DMS53 treated with DMSO at 0.1 percent for 48 hours (cell line): Measurements from ENCODE around the gene TUBGCP6.

ENCODE experiments used
- DNase-seq: peaks from one replicate; lab custom pipeline; 2025; ENCODE audit not compliant: unreplicated experiment; lab: John Stamatoyannopoulos, UW

Gene TUBGCP6

GRCh38 chr22:50244420-50245213, at the start of gene TUBGCP6:
Gene TUBGCP6, minus strand, starts transcription at chr22:50245023. Its CDS starts 564 bp downstream, at chr22:50244459.
- DNase-seq, result peak; percentile 71

DNA sequence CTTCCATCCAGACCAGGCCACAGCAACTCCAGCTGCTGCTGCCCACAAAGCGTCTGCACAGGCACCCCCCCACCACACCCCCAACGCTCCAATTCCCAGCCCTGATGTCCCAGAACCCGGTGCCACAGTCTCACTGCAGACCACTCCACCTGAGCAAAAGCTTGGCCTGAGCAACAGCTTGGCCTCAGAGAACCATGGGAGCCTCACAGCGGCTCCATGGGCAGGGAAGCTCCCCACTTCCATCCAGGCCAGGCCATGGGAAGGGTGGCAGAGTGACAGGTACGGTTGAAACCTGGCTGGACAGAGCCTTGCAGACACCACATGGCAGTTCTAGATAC, 49.5 kb upstream of the TUBGCP6 start:
- no peak for DNase-seq

DNA sequence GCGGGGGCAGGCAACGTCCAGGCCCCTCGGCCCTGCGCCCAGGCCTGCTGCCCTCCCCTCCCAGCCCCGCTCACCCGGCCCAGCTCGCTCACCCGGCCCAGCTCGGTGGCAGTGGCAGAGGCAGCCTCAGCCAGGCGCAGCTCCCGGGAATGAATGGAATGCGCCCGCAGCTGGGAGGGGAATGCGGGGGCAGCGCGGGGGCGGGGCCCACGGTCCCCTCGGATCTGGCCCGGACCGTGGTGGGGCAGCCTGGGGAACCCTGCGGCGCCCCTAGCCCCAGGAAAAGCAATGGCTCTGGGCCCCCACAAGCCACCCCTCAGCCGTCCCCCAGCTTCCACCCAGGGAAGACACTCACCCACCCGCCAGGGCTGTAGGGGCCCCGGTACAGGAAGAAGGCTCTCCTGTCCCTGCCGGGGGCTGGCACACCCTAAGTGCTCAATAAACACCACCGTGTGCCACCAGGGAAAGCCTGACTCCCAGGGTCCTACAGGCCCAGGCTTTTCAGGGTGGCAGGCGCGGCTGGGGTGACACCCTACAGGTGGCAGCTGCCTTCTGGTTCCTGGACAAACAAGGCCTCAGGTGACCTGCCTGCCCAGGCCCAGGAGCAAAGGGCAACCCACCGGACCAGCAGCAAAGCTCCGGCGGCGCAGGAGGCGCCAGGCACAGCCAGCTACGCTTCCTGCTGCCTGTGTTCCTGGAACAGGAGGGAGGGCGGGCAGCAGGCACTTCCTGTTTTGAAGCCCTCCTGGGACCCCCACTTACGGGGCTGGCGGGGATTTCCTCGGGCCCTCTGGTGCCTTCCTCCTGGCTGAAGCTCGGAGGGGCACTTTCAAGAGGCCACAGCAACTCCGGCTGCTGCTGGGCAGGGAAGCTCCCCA, 48.9 kb upstream of the TUBGCP6 start:
- peak; percentile 50 for DNase-seq

DNA sequence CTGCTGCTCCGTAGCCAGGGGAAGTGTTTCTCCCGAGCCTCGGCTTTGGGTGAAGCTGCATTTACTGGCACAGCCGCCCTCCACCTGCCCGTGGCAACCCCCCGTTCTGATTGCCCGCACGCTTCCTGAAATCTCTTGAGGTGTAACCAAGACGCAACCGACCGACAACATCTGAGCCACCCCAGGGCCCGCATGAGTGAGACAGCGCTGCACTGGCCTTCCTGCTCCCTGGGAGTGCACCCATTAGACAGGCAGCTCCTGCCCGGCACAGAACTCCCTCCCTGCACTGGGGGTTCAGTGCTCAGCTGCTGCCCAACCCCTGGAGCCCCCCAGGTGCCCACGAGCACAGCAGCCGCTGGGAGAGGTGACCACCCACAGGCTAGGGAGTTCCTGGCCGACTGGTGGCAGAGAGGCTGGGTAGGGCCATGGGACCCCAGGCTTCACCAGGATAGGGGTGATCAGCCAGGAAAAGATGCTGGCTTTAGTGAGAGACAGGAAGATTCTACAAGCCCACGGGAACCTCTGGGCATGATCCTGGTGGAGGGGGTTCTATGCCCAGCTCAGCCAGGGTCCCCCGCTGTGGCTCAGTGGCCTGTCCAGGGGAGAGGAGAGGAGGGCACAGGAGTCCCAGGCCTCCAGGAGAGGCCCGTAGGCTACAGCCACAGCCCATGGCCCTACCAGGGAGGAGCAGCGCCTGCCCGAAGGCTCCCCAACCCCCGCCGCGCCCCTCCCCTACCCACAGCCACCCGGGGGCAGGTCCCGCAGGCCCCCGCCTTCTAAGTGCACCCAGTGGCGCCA, 48.0 kb upstream of the TUBGCP6 start:
- DNase-seq, result no peak

- no peak for DNase-seq
Measured at GRCh38 chr22:50289942-50290630, 45.3 kb upstream of the TUBGCP6 start.

GRCh38 chr22:50289151-50289941, 44.5 kb upstream of the TUBGCP6 start:
- DNase-seq, result no peak

DNA sequence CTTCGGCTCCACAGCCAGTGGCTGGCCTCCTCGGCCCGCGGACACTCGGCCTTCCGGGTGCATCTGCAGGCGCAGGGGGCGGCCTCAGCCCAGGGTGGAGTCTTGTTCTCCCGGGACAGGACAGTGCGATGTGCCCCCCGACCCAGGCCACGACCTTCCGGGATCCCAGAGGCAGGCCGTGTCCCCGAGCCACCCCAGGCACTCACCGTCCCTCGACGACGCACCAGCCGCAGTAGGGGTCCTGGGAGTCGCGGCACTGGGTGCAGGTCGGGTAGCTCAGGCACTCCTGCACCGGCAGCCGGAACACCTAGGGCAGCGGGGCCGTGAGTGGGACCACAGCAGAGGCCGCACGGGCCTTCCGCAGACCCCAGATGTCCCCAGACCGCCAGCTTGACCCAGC, 42.9 kb upstream of the TUBGCP6 start:
- DNase-seq, result no peak

DNA sequence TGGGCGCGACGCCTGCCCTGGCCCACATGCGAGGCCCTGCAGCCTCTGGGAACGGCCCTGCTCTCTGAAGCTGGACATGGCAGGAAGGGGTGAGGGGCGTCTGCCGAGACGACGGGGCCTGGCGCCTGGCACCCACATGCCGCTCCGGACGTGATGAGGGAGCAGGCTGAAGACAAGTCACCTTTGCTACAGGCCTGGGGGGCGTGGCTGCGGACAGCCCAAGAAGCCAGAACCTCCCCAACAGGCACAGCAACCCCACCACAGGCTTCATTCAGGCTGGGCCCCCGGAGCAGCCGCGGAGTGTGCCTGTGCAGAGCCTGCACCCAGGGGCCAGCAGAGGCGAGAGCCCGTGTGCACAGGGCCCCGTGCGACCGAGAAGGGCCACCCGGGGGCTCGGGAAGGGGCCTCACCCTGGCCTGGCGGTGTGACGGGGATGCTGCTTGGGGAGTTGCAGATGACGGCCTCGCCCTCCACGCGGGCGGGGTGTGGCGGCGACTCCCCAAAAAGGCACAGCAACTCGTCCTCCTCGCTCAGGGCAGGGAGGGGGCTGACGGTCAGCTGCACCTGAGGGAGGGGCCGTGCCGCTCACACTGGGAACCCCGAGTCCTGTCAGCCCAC, 42.0 kb upstream of the TUBGCP6 start:
- DNase-seq, result no peak

GRCh38 chr22:50286275-50286674, 41.5 kb upstream of the TUBGCP6 start:
- no peak for DNase-seq

DNA sequence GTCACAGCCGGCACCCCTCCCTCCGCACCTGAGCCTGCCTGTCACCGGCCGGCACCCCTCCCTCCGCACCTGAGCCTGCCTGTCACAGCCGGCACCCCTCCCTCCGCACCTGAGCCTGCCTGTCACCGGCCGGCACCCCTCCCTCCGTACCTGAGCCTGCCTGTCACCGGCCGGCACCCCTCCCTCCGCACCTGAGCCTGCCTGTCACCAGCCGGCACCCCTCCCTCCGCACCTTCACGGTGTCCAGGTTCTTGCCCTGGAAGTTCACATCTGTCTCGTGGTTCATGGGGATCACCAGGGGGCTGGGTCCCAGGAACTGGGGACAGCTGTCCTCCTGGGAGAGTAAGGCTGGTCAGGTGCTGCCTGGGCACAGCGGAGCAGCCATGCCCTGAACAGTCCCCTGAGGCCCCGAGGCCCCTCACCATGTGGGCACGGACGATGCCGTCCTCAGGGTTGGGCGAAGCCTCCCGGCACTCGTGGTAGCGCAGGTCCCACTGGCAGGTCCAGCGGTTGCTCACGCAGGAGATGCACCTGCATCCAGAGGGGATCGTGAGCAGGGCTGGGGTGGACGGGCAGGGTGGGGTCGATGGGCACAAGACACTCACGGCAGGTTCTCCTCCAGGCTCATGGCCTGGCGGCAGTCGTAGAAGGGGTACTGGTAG, 40.9 kb upstream of the TUBGCP6 start:
- no peak for DNase-seq

DNA sequence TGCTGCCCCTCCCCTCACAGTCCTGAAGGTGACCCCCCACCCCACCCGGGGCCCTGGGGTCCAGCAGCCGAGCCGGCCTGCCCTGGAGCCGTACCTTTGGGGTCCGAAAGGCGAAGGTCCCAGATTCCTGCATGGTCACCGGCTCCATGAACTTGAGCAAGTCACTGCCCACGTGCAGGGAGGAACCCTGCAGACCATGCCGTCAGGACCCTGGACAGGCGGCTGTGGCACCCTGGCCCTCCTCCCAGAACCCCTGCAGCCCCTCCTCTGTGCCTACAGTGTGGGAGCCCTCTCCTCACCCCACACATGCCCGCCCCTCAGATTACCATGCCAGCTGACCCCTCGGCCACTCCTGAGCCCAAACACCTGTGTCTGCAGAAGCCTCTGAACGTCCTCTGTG, 39.7 kb upstream of the TUBGCP6 start:
- DNase-seq, result no peak

DNA sequence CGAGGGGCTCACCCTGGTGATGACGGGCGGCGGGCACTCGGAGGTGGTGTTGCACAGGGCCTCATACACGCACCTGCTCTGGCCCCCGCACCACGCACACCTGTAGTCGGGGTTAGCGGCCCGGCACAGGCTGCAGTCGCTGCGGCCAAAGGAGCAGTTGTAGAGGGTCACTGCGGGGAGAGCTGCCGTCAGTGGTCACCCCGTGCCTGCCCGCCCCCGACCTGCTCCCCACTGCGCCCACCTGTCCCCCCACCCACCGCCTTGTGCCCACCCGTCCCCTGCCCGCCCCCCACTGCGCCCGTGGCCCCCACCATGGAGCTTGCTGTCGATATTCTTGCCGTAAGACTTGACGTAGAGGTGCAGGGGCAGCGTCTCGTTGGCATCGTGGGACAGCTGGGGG, 39.0 kb upstream of the TUBGCP6 start:
- DNase-seq, result no peak

- DNase-seq, result peak; percentile 54
Measured at GRCh38 chr22:50282361-50283155, 37.7 kb upstream of the TUBGCP6 start.

DNA sequence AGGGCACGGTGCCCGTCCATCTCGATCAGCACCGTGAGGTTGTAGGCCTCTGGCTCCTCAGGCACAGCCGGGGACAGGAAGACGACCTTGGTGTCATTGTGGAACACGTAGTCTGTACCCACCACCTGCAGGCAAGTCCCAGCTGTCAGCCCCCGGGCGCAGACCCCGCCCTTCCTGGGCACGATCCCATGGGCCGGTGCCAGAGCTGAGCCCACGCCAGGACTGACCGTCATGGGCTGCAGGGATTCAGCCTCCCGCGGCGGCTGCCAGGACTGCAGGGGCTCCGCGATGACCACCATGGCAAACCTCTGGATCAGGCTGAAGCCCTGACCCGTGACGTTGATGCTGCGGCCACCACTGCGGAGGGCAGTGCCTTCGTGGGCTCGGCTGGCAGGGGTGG, 37.1 kb upstream of the TUBGCP6 start:
- DNase-seq, result no peak

DNA sequence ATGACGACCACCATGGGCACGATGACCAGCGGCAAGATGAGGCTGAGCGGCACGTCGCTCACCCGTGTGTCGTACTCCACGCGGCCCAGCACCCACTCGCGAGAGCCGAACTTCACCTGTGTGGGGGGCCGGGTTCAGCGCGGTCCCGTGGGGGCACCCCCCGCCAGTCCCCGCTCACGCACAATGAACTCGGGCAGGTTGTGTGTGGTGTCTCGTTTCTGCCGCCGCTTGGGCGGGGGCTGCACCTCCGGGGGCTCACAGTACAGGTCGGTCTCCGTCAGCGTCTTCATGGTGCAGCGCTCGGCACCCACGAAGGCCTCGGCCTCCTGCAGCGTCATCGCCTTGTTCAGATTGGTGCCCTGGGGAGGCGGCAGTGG, 36.5 kb upstream of the TUBGCP6 start:
- DNase-seq, result no peak

GRCh38 chr22:50280708-50281383, 36.0 kb upstream of the TUBGCP6 start:
- DNase-seq, result no peak

DNA sequence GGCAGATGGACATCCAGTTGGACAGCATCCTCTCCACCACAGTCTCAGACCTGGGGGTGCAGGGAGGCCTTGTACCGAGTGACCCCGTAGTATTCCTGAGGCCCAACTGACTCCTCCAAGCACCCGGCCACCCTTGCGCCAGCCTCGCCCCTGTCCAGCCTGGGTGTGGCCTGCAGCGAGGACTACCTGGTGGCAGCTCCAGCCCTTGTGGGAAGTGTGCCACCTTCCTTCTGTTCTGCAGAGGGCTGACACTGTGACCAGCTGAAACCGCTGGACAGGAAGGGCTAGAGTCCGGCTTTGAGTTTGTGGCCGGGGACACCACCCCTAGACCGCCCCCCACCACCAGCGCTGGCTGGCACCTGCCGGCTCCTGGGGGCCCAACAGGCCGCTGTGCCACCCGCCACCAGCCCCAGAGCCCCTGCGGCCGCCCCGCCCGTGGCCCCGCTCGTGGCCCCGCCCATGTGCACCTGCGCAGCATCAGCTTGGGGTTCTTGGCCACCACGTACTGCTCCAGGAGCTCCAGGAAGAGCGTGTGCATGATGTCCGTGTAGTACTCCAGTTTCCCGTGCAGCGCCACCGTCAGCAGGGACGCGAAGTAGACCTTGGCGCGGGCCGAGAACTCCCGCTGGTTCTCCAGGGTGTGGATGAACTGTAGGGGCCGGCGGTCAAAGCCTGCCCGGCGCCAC, 35.3 kb upstream of the TUBGCP6 start:
- no peak for DNase-seq
